Gastrocnemius medialis (tissue), 4 donors: Measurements from ENCODE around the gene PIK3C2G.

Source experiments
- CTCF ChIP-seq, 5 experiments: fragments of 450-650 bp in 3 of 5; fragments of 200-600 bp in 2 of 5; sonication (generic) in 2 of 5; IDR thresholded peaks in 4 of 5; conservative IDR thresholded peaks in 1 of 5; 1 replicate in 4 of 5; 2 replicates in 1 of 5; pipeline ENCODE4 v1.5.1; 2016 to 2019; ENCODE audit warnings: antibody characterized with exemption in 5 of 5, mild to moderate bottlenecking in 3 of 5, moderate library complexity in 3 of 5
- POLR2A ChIP-seq, 2 donors: fragments of 450-650 bp; IDR thresholded peaks; one replicate each; pipeline ENCODE4 v1.6.1; 2017; ENCODE audit warnings: antibody characterized with exemption in 2 of 2, mild to moderate bottlenecking in 2 of 2, moderate library complexity in 2 of 2

GRCh38 chr12:18254081-18254480 lies 7.2 kb upstream of the PIK3C2G start:
- TF ChIP-seq CTCF (IDR thresholded peaks at IDR 0.05 in 4 of 5, conservative IDR thresholded peaks at IDR 0.05 in 1 of 5) (no peak), POLR2A (IDR thresholded peaks at IDR 0.05) (no peak)
